ENCODE results near the gene GSC. TPM values are rescaled to one million over a fixed set of nuclear protein-coding genes. Genes with fewer than 3 reads are reported as not detected.

The GSC gene
- total and polyA plus RNA-seq, 2 donors (not counting 1 experiment from before 2014, with no cell fraction given), result not detected

DNA sequence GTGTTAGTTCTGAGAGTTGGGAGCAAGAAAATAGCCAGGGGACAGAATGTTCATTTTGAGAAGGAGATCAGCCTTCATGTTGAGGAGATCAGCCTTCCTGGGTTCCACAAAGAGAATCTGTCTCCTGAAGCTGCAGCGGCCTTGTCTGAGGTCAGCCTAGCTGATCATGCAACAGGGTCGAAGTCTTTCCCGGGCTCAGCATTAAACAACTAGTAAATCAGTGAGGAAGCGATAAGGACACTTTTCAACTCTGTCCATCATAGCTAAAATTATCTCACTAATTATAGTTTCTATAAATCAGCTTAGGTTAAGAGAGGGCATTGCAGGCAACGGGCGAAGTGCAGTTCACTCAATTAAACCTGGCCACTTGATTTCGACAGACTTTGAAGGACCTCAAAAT, 7.5 kb downstream of the GSC start:
- WGBS (ENCODE audit: insufficient coverage), result 86% methylated on average over 4 of the region's 7 CpGs
- TF ChIP-seq, protein P1, sequence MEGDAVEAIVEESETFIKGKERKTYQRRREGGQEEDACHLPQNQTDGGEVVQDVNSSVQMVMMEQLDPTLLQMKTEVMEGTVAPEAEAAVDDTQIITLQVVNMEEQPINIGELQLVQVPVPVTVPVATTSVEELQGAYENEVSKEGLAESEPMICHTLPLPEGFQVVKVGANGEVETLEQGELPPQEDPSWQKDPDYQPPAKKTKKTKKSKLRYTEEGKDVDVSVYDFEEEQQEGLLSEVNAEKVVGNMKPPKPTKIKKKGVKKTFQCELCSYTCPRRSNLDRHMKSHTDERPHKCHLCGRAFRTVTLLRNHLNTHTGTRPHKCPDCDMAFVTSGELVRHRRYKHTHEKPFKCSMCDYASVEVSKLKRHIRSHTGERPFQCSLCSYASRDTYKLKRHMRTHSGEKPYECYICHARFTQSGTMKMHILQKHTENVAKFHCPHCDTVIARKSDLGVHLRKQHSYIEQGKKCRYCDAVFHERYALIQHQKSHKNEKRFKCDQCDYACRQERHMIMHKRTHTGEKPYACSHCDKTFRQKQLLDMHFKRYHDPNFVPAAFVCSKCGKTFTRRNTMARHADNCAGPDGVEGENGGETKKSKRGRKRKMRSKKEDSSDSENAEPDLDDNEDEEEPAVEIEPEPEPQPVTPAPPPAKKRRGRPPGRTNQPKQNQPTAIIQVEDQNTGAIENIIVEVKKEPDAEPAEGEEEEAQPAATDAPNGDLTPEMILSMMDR (IDR thresholded peaks at IDR 0.05), result no peak
- no peak for TF ChIP-seq EZH2 (IDR thresholded peaks at IDR 0.05; ENCODE audit: borderline replicate concordance, insufficient read depth, low read depth, low read length, poor library complexity, severe bottlenecking)
- intact Hi-C loops (cut with micrococcal nuclease), result no loop called here
- no peak overlapping the region for H3K4me2 ChIP-seq (replicated peaks; ENCODE audit: low read depth, low read length, poor library complexity, severe bottlenecking)
- ATAC-seq (ENCODE audit: low read depth) (no peak), DNase-seq (no peak)
- H3K9me3 Mint-ChIP-seq (ENCODE audit: insufficient read depth), result no peaks in the 10 kb centered on the region
- ChIA-PET POLR2A (no interaction called here), CTCF (no interaction called here)
- no peak overlapping the region for H3K4me3 ChIP-seq (ENCODE audit: control extremely low read depth in 1 of 5, extremely low read depth in 1 of 5, insufficient read depth in 1 of 5, low read depth in 2 of 5, low read length in 4 of 5)
- H3K36me3 ChIP-seq (replicated peaks in 1 of 2; ENCODE audit: control extremely low read depth in 1 of 2, control insufficient read depth in 1 of 2, extremely low read depth in 1 of 2, insufficient read depth in 2 of 2, low read length in 1 of 2), result no peaks in the 10 kb centered on the region
- no peaks in the 10 kb centered on the region for H3K4me1 ChIP-seq (ENCODE audit: control insufficient read depth in 2 of 2, insufficient read depth in 2 of 2, low read length in 2 of 2)
- no peak overlapping the region for H2AFZ ChIP-seq (ENCODE audit: insufficient read depth, low read depth, low read length, poor library complexity, severe bottlenecking)
- no peaks in the 10 kb centered on the region for H3K4me1 Mint-ChIP-seq
- H4K20me1 ChIP-seq (ENCODE audit: control insufficient read depth, insufficient read depth, low read length, poor library complexity, severe bottlenecking), result no peaks in the 10 kb centered on the region
- peaks cover 0 to 31% (median 14%) of the 10 kb centered on the region in 4 experiments for H3K27me3 ChIP-seq (replicated peaks in 1 of 4; ENCODE audit: control extremely low read depth in 1 of 4, control insufficient read depth in 3 of 4, insufficient read depth in 4 of 4, low read length in 3 of 4)
- H3K4me3 Mint-ChIP-seq, result no peak overlapping the region
- H3K27ac Mint-ChIP-seq, result no peak overlapping the region
- peaks cover 0 to 8% (median 0%) of the 10 kb centered on the region in 3 donors for H3K9me3 ChIP-seq (ENCODE audit: control extremely low read depth in 1 of 3, control insufficient read depth in 2 of 3, insufficient read depth in 1 of 3, low read length in 2 of 3)
- H3K9ac ChIP-seq (ENCODE audit: low read length), result no peak overlapping the region
- peaks cover 46% of the 10 kb centered on the region for H3K27me3 Mint-ChIP-seq
- no peaks in the 10 kb centered on the region for H3K79me2 ChIP-seq (ENCODE audit: control insufficient read depth, insufficient read depth, low read length)
- no peak overlapping the region for H3K27ac ChIP-seq (ENCODE audit: low read length in 2 of 2)

DNA sequence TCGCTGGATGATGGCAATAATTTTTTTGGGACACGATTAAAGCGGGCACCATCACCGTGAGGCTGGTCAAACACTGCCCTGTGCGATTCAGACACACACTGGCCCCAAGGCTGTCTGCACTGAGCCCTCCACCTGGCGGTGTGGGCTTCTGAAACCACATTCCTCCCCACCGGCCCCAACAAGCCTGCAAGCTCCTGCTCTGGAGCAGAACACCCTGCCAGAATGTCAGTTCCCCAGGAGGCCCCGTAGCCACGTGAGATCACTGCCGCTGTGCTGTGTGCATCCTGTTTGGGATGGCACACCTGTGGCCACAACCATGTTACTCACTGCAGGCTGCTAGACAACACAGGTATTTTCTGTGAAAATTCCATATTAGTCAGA, 7.9 kb downstream of the GSC start:
- WGBS (ENCODE audit: insufficient coverage), result 72% methylated on average over 10 of the region's 10 CpGs
- peaks cover 0 to 27% (median 12%) of the 10 kb centered on the region in 4 experiments for H3K27me3 ChIP-seq (replicated peaks in 1 of 4; ENCODE audit: control extremely low read depth in 1 of 4, control insufficient read depth in 3 of 4, insufficient read depth in 4 of 4, low read length in 3 of 4)
- no peaks in the 10 kb centered on the region for H3K9me3 Mint-ChIP-seq (ENCODE audit: insufficient read depth)
- TF ChIP-seq, protein P1 (IDR thresholded peaks at IDR 0.05), result no peak
- TF ChIP-seq EZH2 (IDR thresholded peaks at IDR 0.05; ENCODE audit: borderline replicate concordance, insufficient read depth, low read depth, low read length, poor library complexity, severe bottlenecking), result no peak
- H3K4me1 ChIP-seq (ENCODE audit: control insufficient read depth in 2 of 2, insufficient read depth in 2 of 2, low read length in 2 of 2), result no peaks in the 10 kb centered on the region
- H3K27ac ChIP-seq (ENCODE audit: low read length in 2 of 2), result no peak overlapping the region
- H3K4me1 Mint-ChIP-seq, result no peaks in the 10 kb centered on the region
- no peaks in the 10 kb centered on the region for H3K36me3 ChIP-seq (replicated peaks in 1 of 2; ENCODE audit: control extremely low read depth in 1 of 2, control insufficient read depth in 1 of 2, extremely low read depth in 1 of 2, insufficient read depth in 2 of 2, low read length in 1 of 2)
- ATAC-seq (ENCODE audit: low read depth) (no peak), DNase-seq (no peak)
- no peaks in the 10 kb centered on the region for H4K20me1 ChIP-seq (ENCODE audit: control insufficient read depth, insufficient read depth, low read length, poor library complexity, severe bottlenecking)
- intact Hi-C loops (cut with micrococcal nuclease), result no loop called here
- peaks cover 0 to 4% (median 0%) of the 10 kb centered on the region in 3 donors for H3K9me3 ChIP-seq (ENCODE audit: control extremely low read depth in 1 of 3, control insufficient read depth in 2 of 3, insufficient read depth in 1 of 3, low read length in 2 of 3)
- no peak overlapping the region for H2AFZ ChIP-seq (ENCODE audit: insufficient read depth, low read depth, low read length, poor library complexity, severe bottlenecking)
- ChIA-PET CTCF (no interaction called here), POLR2A (no interaction called here)
- H3K4me3 ChIP-seq (ENCODE audit: control extremely low read depth in 1 of 5, extremely low read depth in 1 of 5, insufficient read depth in 1 of 5, low read depth in 2 of 5, low read length in 4 of 5), result no peak overlapping the region
- no peak overlapping the region for H3K27ac Mint-ChIP-seq
- no peak overlapping the region for H3K9ac ChIP-seq (ENCODE audit: low read length)
- H3K4me3 Mint-ChIP-seq, result no peak overlapping the region
- H3K27me3 Mint-ChIP-seq, result peaks cover 41% of the 10 kb centered on the region
- no peaks in the 10 kb centered on the region for H3K79me2 ChIP-seq (ENCODE audit: control insufficient read depth, insufficient read depth, low read length)
- no peak overlapping the region for H3K4me2 ChIP-seq (replicated peaks; ENCODE audit: low read depth, low read length, poor library complexity, severe bottlenecking)

Data from B cell (primary cell).